ENCODE results near the gene TGM1.
"Not testable (repeated sequence)": the region's sequence is repeated elsewhere in the genome, so short reads cannot be mapped to it uniquely, and the experiment has no call there.

The TGM1 gene

GRCh38 chr14:24207104-24207551 is 55.8 kb downstream of the TGM1 start:
- no peak for DNase-seq (ENCODE audit: low spot score)

- no peak for DNase-seq (ENCODE audit: low spot score)
Measured at GRCh38 chr14:24206260-24207103, 56.5 kb downstream of the TGM1 start.

DNA sequence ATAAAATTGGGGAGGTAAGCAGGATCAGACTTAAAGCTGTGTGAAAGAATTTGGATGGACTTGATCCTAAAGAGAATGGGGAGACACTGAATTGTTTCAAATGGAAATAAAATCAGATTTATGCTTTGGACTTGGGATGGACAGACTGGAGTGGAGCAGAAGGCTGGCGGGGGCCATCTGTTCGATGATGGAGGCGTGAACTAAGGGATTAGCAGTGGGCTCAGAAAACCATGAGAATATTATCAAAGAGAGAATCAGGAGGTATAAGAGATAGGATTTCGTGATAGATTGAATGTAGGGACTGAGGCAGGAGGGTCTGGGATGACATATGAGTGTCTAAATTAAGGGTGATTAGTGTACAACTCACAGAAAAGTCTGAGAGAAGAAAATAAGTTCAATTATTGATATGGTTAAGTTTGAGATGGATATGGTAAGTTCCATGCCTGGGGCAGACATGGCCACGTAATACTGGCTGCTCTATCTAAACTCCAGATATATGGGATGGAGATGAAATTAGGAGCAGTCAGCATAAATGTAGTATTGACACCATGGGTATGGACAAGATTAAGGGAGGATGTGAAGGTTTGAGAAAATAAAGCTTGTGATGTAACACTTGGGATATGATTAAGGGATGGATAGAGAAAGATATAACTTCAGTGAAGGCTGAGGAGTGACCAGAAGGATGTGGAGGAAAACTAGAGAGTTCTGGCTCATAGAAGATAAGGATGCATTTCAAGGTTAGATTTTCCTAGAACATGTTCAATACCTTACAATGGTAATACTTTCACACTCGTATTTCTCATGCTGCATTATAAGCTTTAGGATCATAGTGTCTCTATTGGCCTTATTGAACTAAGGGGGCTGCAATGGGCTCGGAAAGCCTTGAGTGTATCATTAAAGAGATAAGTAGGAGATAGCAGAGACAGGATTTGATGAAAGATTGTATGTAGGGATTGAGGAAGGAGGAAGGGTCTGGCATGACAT is 58.5 kb downstream of the TGM1 start:
- DNase-seq (ENCODE audit: low spot score): no peak

GRCh38 chr14:24203249-24203886 is 59.6 kb downstream of the TGM1 start:
- not testable (repeated sequence) for DNase-seq (ENCODE audit: low spot score)

- not testable (repeated sequence) for DNase-seq (ENCODE audit: low spot score)
Measured at GRCh38 chr14:24202538-24202937, 60.4 kb downstream of the TGM1 start.
